ENCODE results near the gene CD226. TPM values are rescaled to one million over a fixed set of nuclear protein-coding genes. Genes with fewer than 3 reads are reported as not detected.
"Not testable (repeated sequence)": the region's sequence is repeated elsewhere in the genome, so short reads cannot be mapped to it uniquely, and the experiment has no call there.

The CD226 gene
- total RNA-seq (2014; rRNA removed; shearing (Covaris generic)): 0.10 TPM in 1 of 2 replicates, not detected in the other

GRCh38 chr18:69947361-69948133, at the start of gene CD226:
Gene CD226 (minus strand): TSS chr18:69947873. CDS start chr18:69947406, 467 bp downstream.
- Histone ChIP-seq H3K27me3 (no peaks in the 10 kb centered on the region), H3K4me3 (no peak within 1 kb of the TSS), H3K4me1 (no peaks in the 10 kb centered on the region), H3K27ac (no peak within 1 kb of the TSS), H3K9me3 (replicated peaks) (no peaks in the 10 kb centered on the region), H3K36me3 (no peaks in the 10 kb centered on the region)
- no peak for DNase-seq

- H3K36me3 ChIP-seq: no peaks in the 10 kb centered on the region
- H3K27me3 ChIP-seq: no peaks in the 10 kb centered on the region
- no peak overlapping the region for H3K27ac ChIP-seq
- no peak overlapping the region for H3K4me3 ChIP-seq
- H3K4me1 ChIP-seq: no peaks in the 10 kb centered on the region
- no peaks in the 10 kb centered on the region for H3K9me3 ChIP-seq (replicated peaks)
- DNase-seq: no peak
Observed at GRCh38 chr18:69996951-69997798, 49.5 kb upstream of the CD226 start.

- H3K4me1 ChIP-seq: no peaks in the 10 kb centered on the region
- no peak overlapping the region for H3K4me3 ChIP-seq
- no peak overlapping the region for H3K27ac ChIP-seq
- H3K36me3 ChIP-seq: no peaks in the 10 kb centered on the region
- no peaks in the 10 kb centered on the region for H3K9me3 ChIP-seq (replicated peaks)
- no peaks in the 10 kb centered on the region for H3K27me3 ChIP-seq
- no peak for DNase-seq
Observed at GRCh38 chr18:69996417-69996816, 48.7 kb upstream of the CD226 start.

GRCh38 chr18:69995774-69996173, 48.1 kb upstream of the CD226 start:
- Histone ChIP-seq H3K36me3 (no peaks in the 10 kb centered on the region), H3K9me3 (replicated peaks) (no peaks in the 10 kb centered on the region), H3K4me1 (no peaks in the 10 kb centered on the region), H3K27me3 (no peaks in the 10 kb centered on the region), H3K27ac (no peak overlapping the region), H3K4me3 (no peak overlapping the region)
- DNase-seq: no peak

GRCh38 chr18:69992776-69993175, 45.1 kb upstream of the CD226 start:
- Histone ChIP-seq H3K36me3 (no peaks in the 10 kb centered on the region), H3K4me1 (no peaks in the 10 kb centered on the region), H3K9me3 (replicated peaks) (no peaks in the 10 kb centered on the region), H3K4me3 (no peak overlapping the region), H3K27ac (no peak overlapping the region), H3K27me3 (no peaks in the 10 kb centered on the region)
- DNase-seq: no peak

- Histone ChIP-seq H3K4me1 (no peaks in the 10 kb centered on the region), H3K27me3 (no peaks in the 10 kb centered on the region), H3K9me3 (replicated peaks) (no peaks in the 10 kb centered on the region), H3K27ac (no peak overlapping the region), H3K4me3 (no peak overlapping the region), H3K36me3 (no peaks in the 10 kb centered on the region)
- DNase-seq: no peak
Observed at GRCh38 chr18:69987870-69988269, 40.2 kb upstream of the CD226 start.

- H3K4me3 ChIP-seq: no peak overlapping the region
- H3K36me3 ChIP-seq: no peaks in the 10 kb centered on the region
- H3K27ac ChIP-seq: no peak overlapping the region
- no peaks in the 10 kb centered on the region for H3K27me3 ChIP-seq
- no peak for DNase-seq
- no peaks in the 10 kb centered on the region for H3K4me1 ChIP-seq
- no peaks in the 10 kb centered on the region for H3K9me3 ChIP-seq (replicated peaks)
Observed at GRCh38 chr18:69985239-69985638, 37.6 kb upstream of the CD226 start.

GRCh38 chr18:69982417-69982816, 34.7 kb upstream of the CD226 start:
- H3K9me3 ChIP-seq (replicated peaks): no peaks in the 10 kb centered on the region
- H3K4me1 ChIP-seq: no peaks in the 10 kb centered on the region
- no peaks in the 10 kb centered on the region for H3K27me3 ChIP-seq
- H3K36me3 ChIP-seq: no peaks in the 10 kb centered on the region
- H3K4me3 ChIP-seq: no peak overlapping the region
- DNase-seq: no peak
- no peak overlapping the region for H3K27ac ChIP-seq

GRCh38 chr18:69981948-69982347, 34.3 kb upstream of the CD226 start:
- Histone ChIP-seq H3K36me3 (no peaks in the 10 kb centered on the region), H3K27ac (no peak overlapping the region), H3K4me1 (no peaks in the 10 kb centered on the region), H3K9me3 (replicated peaks) (no peaks in the 10 kb centered on the region), H3K4me3 (no peak overlapping the region), H3K27me3 (no peaks in the 10 kb centered on the region)
- no peak for DNase-seq

- Histone ChIP-seq H3K4me3 (no peak overlapping the region), H3K9me3 (replicated peaks) (no peaks in the 10 kb centered on the region), H3K27ac (no peak overlapping the region), H3K36me3 (no peaks in the 10 kb centered on the region), H3K4me1 (no peaks in the 10 kb centered on the region), H3K27me3 (no peaks in the 10 kb centered on the region)
- no peak for DNase-seq
Observed at GRCh38 chr18:69980982-69981804, 33.5 kb upstream of the CD226 start.

- Histone ChIP-seq H3K27ac (no peak overlapping the region), H3K9me3 (replicated peaks) (no peaks in the 10 kb centered on the region), H3K4me3 (no peak overlapping the region), H3K27me3 (no peaks in the 10 kb centered on the region), H3K4me1 (no peaks in the 10 kb centered on the region), H3K36me3 (no peaks in the 10 kb centered on the region)
- no peak for DNase-seq
Observed at GRCh38 chr18:69980509-69980908, 32.8 kb upstream of the CD226 start.

GRCh38 chr18:69978732-69979715, 31.4 kb upstream of the CD226 start:
- Histone ChIP-seq H3K4me3 (no peak overlapping the region), H3K4me1 (no peaks in the 10 kb centered on the region), H3K9me3 (replicated peaks) (no peaks in the 10 kb centered on the region), H3K27me3 (no peaks in the 10 kb centered on the region), H3K27ac (no peak overlapping the region), H3K36me3 (no peaks in the 10 kb centered on the region)
- DNase-seq: peak; percentile 4 to 6

GRCh38 chr18:69975294-69975693, 27.6 kb upstream of the CD226 start:
- not testable (repeated sequence) for H3K9me3 ChIP-seq (replicated peaks); DNase-seq; H3K27me3 ChIP-seq; H3K4me1 ChIP-seq; H3K36me3 ChIP-seq; H3K4me3 ChIP-seq; H3K27ac ChIP-seq

GRCh38 chr18:69974365-69974764, 26.7 kb upstream of the CD226 start:
- no peaks in the 10 kb centered on the region for H3K36me3 ChIP-seq
- H3K4me1 ChIP-seq: no peaks in the 10 kb centered on the region
- no peak overlapping the region for H3K27ac ChIP-seq
- no peaks in the 10 kb centered on the region for H3K9me3 ChIP-seq (replicated peaks)
- no peak overlapping the region for H3K4me3 ChIP-seq
- no peak for DNase-seq
- no peaks in the 10 kb centered on the region for H3K27me3 ChIP-seq

Measured in SJCRH30 (cell line).